ENCODE measurements around the gene TEKT2.

GRCh38 chr1:36091141-36091540, 7.2 kb downstream of the TEKT2 start:
- TF ChIP-seq CTCF (IDR thresholded peaks at IDR 0.05) (no peak), EP300 (IDR thresholded peaks at IDR 0.05) (no peak), POLR2A (IDR thresholded peaks at IDR 0.05) (no peak)
